Measurements from ENCODE around the gene SLIT3.
"Not testable (repeated sequence)": the region's sequence is repeated elsewhere in the genome, so short reads cannot be mapped to it uniquely, and the experiment has no call there.

Gene SLIT3

GRCh38 chr5:169221519-169221918 lies 79.4 kb downstream of the SLIT3 start:
- peak in 1 of 51 donors; percentile 50 for DNase-seq

- no peak for DNase-seq
Observed at GRCh38 chr5:169219961-169220360, 81.0 kb downstream of the SLIT3 start.

GRCh38 chr5:169219351-169219750 lies 81.6 kb downstream of the SLIT3 start:
- no peak for DNase-seq

GRCh38 chr5:169218861-169219260 lies 82.1 kb downstream of the SLIT3 start:
- DNase-seq = no peak

GRCh38 chr5:169218176-169218575 lies 82.8 kb downstream of the SLIT3 start:
- DNase-seq = no peak

- no peak for DNase-seq
Observed at GRCh38 chr5:169216866-169217265, 84.1 kb downstream of the SLIT3 start.

GRCh38 chr5:169213479-169213878 lies 87.5 kb downstream of the SLIT3 start:
- DNase-seq = no peak

- DNase-seq = not testable (repeated sequence)
Observed at GRCh38 chr5:169211761-169212160, 89.2 kb downstream of the SLIT3 start.

GRCh38 chr5:169204788-169205400 lies 96.0 kb downstream of the SLIT3 start:
- DNase-seq = no peak

GRCh38 chr5:169202969-169203368 lies 98.0 kb downstream of the SLIT3 start:
- DNase-seq = no peak

GRCh38 chr5:169201597-169201996 lies 99.3 kb downstream of the SLIT3 start:
- no peak for DNase-seq

- DNase-seq = no peak
Observed at GRCh38 chr5:169200125-169200778, 100.7 kb downstream of the SLIT3 start.

GRCh38 chr5:169197343-169197742 lies 103.6 kb downstream of the SLIT3 start:
- DNase-seq = peak in 4 of 51 donors; percentile 2 to 34 (median 7)

GRCh38 chr5:169196059-169196458 lies 104.9 kb downstream of the SLIT3 start:
- no peak for DNase-seq

- DNase-seq = no peak
Observed at GRCh38 chr5:169195601-169196000, 105.3 kb downstream of the SLIT3 start.

- no peak for DNase-seq
Observed at GRCh38 chr5:169192536-169192935, 108.4 kb downstream of the SLIT3 start.

GRCh38 chr5:169190849-169191248 lies 110.1 kb downstream of the SLIT3 start:
- DNase-seq = no peak

GRCh38 chr5:169185626-169186025 lies 115.3 kb downstream of the SLIT3 start:
- no peak for DNase-seq

- DNase-seq = no peak
Observed at GRCh38 chr5:169183576-169183975, 117.4 kb downstream of the SLIT3 start.

- DNase-seq = no peak
Observed at GRCh38 chr5:169182797-169183196, 118.1 kb downstream of the SLIT3 start.

- DNase-seq = no peak
Observed at GRCh38 chr5:169181814-169182213, 119.1 kb downstream of the SLIT3 start.

- no peak for DNase-seq
Observed at GRCh38 chr5:169178754-169179153, 122.2 kb downstream of the SLIT3 start.

GRCh38 chr5:169178274-169178673 lies 122.7 kb downstream of the SLIT3 start:
- no peak for DNase-seq
